Activated naive CD4-positive, alpha-beta T cell treated with anti-CD3 and anti-CD28 coated beads, Interleukin-2, amount 10 ng/mL, durations not matched to agents 5 hours and 36 hours (primary cell): Measurements from ENCODE around the gene HNRNPUL1. TPM values are rescaled to one million over a fixed set of nuclear protein-coding genes. Genes with fewer than 3 reads are reported as not detected.

Experiments
- total RNA-seq, 2 experiments: library from RNA; stranded (reverse); gene quantifications; one replicate each; pipeline ENCODE4 v1.2.3, GENCODE V29; 2021

The HNRNPUL1 gene
- 100 to 1,000 TPM; 331 to 335 TPM for total RNA-seq

GRCh38 chr19:41263850-41264580 lies at the start of gene HNRNPUL1:
HNRNPUL1 (plus strand) TSS chr19:41264372; CDS start chr19:41264504, 132 bp downstream.

DNA sequence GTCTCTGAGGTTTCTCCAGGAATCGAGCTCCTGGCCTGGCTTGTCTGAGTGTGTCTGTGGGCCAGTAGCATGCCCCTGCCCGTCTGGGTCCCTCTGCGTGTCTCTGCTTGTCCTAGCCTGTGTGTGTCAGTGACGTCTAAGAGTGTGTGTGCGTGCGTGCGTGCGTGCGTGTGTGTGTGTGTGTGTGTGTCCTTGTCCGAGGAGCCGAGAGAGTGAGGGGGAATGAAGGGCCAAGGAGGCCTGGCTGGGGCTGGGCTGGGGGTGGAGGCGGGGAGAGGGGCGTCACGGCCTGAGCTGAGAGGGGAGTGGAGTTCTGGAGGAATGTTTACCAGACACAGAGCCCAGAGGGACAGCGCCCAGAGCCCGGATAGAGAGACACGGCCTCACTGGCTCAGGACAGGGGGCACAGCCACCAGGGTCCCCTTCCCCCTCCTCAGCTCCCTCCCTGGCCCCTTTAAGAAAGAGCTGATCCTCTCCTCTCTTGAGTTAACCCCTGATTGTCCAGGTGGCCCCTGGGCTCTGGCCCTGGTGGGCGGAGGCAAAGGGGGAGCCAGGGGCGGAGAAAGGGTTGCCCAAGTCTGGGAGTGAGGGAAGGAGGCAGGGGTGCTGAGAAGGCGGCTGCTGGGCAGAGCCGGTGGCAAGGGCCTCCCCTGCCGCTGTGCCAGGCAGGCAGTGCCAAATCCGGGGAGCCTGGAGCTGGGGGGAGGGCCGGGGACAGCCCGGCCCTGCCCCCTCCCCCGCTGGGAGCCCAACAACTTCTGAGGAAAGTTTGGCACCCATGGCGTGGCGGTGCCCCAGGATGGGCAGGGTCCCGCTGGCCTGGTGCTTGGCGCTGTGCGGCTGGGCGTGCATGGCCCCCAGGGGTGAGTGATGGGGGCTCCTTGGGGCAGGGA lies 45.3 kb upstream of the HNRNPUL1 start, which contains the start of gene AXL:
AXL (plus strand) TSS at position 609 of the 893 bp plus-strand sequence; CDS start at position 779, 170 bp downstream.

GRCh38 chr19:41310033-41310831 lies 46.1 kb downstream of the HNRNPUL1 start, which contains the start of gene CCDC97:
CCDC97 (plus strand) TSS chr19:41310172; CDS start chr19:41310311, 139 bp downstream.

DNA sequence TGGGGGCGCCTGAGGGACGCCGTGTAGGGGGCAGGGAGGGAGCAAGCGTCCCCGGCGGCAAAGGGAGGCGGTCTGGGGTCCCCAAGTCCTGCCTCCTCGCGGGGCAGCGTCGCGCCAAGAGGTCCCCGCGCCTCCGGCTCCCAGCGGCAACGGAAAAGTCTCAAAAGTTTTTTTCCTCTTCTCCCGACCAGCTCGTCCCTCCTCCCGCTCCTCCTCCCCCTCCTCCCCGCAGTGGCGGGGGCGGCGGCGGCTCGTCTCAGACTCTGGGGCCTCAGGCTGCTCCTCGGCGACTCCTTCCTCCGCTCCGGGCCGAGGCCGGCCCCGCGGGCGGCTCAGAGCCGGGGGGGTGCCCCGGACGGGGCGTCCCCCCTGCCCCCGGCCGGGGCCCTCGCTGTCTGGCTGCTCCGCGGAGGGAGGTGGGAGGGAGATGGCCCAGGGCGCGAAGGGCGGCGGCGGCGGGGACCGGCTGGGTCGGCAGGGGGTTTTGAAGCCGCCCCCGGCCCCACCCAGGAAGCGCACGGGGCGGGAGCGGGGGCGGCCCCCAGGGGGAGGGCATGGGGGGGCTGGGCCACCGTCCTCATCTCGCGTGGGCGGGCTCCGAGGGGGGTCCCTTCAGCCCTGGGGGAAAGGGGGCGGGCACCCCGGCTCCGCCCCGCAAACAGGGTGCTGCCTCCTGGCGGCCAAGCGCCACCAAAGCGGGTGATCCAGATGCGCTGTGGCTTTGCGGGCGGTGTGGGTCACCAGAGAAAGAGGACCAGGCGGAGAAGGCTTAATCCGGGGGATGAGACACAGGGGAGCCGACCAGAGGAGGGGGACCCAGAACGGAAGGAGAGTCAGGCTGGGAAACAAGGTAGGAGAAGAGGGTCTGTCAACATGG lies 89.5 kb downstream of the HNRNPUL1 start, which contains the start of gene TGFB1:
TGFB1 (minus strand) TSS at position 457 of the 877 bp plus-strand sequence. CDS start 878 bp downstream, outside the sequence.

Other genes with a start within 250 kb of the HNRNPUL1 start
- not detected for gene CYP2A13, start 175.9 kb upstream of the HNRNPUL1 start, total RNA-seq
- gene CYP2F1, start 149.9 kb upstream of the HNRNPUL1 start, total RNA-seq = not detected
- gene CYP2S1, start 71.2 kb upstream of the HNRNPUL1 start, total RNA-seq = 1 to 10 TPM in 1 of 2 experiments, under 1 TPM in 1; 0.94 to 1.8 TPM
- gene AXL, start 45.1 kb upstream of the HNRNPUL1 start, total RNA-seq = under 1 TPM; 0.17 to 0.30 TPM
- 10 to 100 TPM; 39.4 to 40.0 TPM for gene CCDC97, start 45.8 kb downstream of the HNRNPUL1 start, total RNA-seq
- 100 to 1,000 TPM; 226 to 232 TPM for gene TGFB1, start 89.5 kb downstream of the HNRNPUL1 start, total RNA-seq
- gene B9D2, start 99.8 kb downstream of the HNRNPUL1 start, total RNA-seq = 10 to 100 TPM; 10.7 to 14.3 TPM
- 1 to 10 TPM; 8.9 TPM for gene TMEM91, start 112.2 kb downstream of the HNRNPUL1 start, total RNA-seq
- 10 to 100 TPM; 26.3 to 28.4 TPM for gene EXOSC5, start 133.0 kb downstream of the HNRNPUL1 start, total RNA-seq
- 10 to 100 TPM; 18.3 to 20.3 TPM for gene BCKDHA, start 133.4 kb downstream of the HNRNPUL1 start, total RNA-seq
- gene B3GNT8, start 163.0 kb downstream of the HNRNPUL1 start, total RNA-seq = 1 to 10 TPM in 1 of 2 experiments, under 1 TPM in 1; 0.88 to 2.0 TPM
- 10 to 100 TPM; 39.4 to 42.0 TPM for gene DMAC2, start 175.5 kb downstream of the HNRNPUL1 start, total RNA-seq
- gene ERICH4, start 178.8 kb downstream of the HNRNPUL1 start, total RNA-seq = not detected